GM12878 (cell line): Measurements from ENCODE around the gene ELL. TPM values are rescaled to one million over a fixed set of nuclear protein-coding genes. Genes with fewer than 3 reads are reported as not detected.

Source experiments
- ATAC-seq: fragments of 200-7000 bp; cut with Tn5 transposase; 3 replicates; pipeline ENCODE4 v1.9.1; 2020; ENCODE audit warnings: mild to moderate bottlenecking, moderate library complexity
- BruUV-seq: library from RNA; stranded (reverse); fragments of 400-500 nt; replicated peaks from 2 replicates; lab custom pipeline; 2021; lab: Mats Ljungman, UMichigan
- CTCF ChIA-PET: fragments of 300-600 bp; sonication (Branson Sonifier 250); formaldehyde crosslinking; extraction: SDS; loops from one replicate; lab custom pipeline; 2021; ENCODE audit warnings: inconsistent platforms; lab: Yijun Ruan, JAX
- POLR2A ChIA-PET: fragments of 350-600 bp; formaldehyde crosslinking; extraction: SDS; loops from one replicate; lab custom pipeline; 2021; ENCODE audit warnings: inconsistent platforms; lab: Charles Lee
- RAD21 ChIA-PET: fragments of 300-600 bp; sonication (Branson Sonifier 250); formaldehyde crosslinking; loops from one replicate; lab custom pipeline; 2023; ENCODE audit warnings: antibody characterized with exemption; ENCODE audit not compliant: unreplicated experiment; lab: Charles Lee
- SMC1A ChIA-PET: fragments of 300-600 bp; sonication (Branson Sonifier 250); formaldehyde crosslinking; loops from one replicate; lab custom pipeline; 2023; ENCODE audit not compliant: unreplicated experiment, uncharacterized antibody; lab: Charles Lee
- DNase-seq: peaks from one replicate; pipeline ENCODE4 v3.0.0-alpha.2; 2011; ENCODE audit warnings: low read depth, low spot score
- FAIRE-seq: peaks from 3 replicates; lab custom pipeline; 2011; peaks lifted over from hg19 to GRCh38; lab: Jason Lieb, UNC
- H2AFZ ChIP-seq: 2 replicates; pipeline ENCODE4 v1.6.0; 2011; ENCODE audit warnings: low read depth, low read length, control low read depth; ENCODE audit not compliant: control insufficient read depth
- H3K27ac ChIP-seq: 2 replicates; pipeline ENCODE4 v1.5.1; 2011; ENCODE audit warnings: control low read depth; ENCODE audit not compliant: control insufficient read depth, insufficient read depth
- H3K27me3 ChIP-seq, 2 experiments: replicated peaks in 1 of 2; 2 replicates each; pipeline versions ENCODE4 v1.6.0 to v1.6.1; 2011; ENCODE audit warnings: low read length in 1 of 2; ENCODE audit not compliant: control insufficient read depth in 2 of 2, insufficient read depth in 2 of 2
- H3K36me3 ChIP-seq, 2 experiments: 2 replicates each; pipeline ENCODE4 v1.5.1; 2011; ENCODE audit warnings: low read length in 1 of 2; ENCODE audit not compliant: control insufficient read depth in 2 of 2, insufficient read depth in 2 of 2
- H3K4me1 ChIP-seq: 2 replicates; pipeline ENCODE4 v1.6.1; 2011; ENCODE audit warnings: mild to moderate bottlenecking, low read length, moderate library complexity, mixed read lengths; ENCODE audit not compliant: control insufficient read depth, insufficient read depth
- H3K4me2 ChIP-seq: 2 replicates; pipeline ENCODE4 v1.6.0; 2011; ENCODE audit warnings: control low read depth; ENCODE audit not compliant: control insufficient read depth, insufficient read depth
- H3K4me3 ChIP-seq: fragments of 200-600 bp; sonication (generic); 2 replicates; pipeline ENCODE4 v1.5.1; 2016
- H3K79me2 ChIP-seq: 2 replicates; pipeline ENCODE4 v1.6.0; 2011; ENCODE audit warnings: low read length; ENCODE audit not compliant: control insufficient read depth, insufficient read depth
- H3K9ac ChIP-seq: 2 replicates; pipeline ENCODE4 v1.8.0; 2011; ENCODE audit warnings: low read length, control low read depth, mixed read lengths; ENCODE audit not compliant: control insufficient read depth, insufficient read depth
- H3K9me3 ChIP-seq: replicated peaks from 3 replicates; pipeline ENCODE4 v1.5.1; 2011; ENCODE audit warnings: mild to moderate bottlenecking, low read length; ENCODE audit not compliant: control insufficient read depth, insufficient read depth
- H4K20me1 ChIP-seq: 2 replicates; pipeline ENCODE4 v1.6.0; 2011; ENCODE audit not compliant: control insufficient read depth, insufficient read depth
- CREM ChIP-seq: IDR thresholded peaks from 2 replicates; pipeline ENCODE4 v1.6.1; 2014; ENCODE audit warnings: antibody characterized with exemption, low read depth
- FOXK2 ChIP-seq: fragments of 450-650 bp; IDR thresholded peaks from 2 replicates; pipeline ENCODE4 v1.6.1; 2017; ENCODE audit warnings: mild to moderate bottlenecking, moderate library complexity
- HDGF ChIP-seq: fragments of 450-650 bp; IDR thresholded peaks from 2 replicates; pipeline ENCODE4 v1.6.1; 2016; ENCODE audit warnings: antibody characterized with exemption
- LARP7 ChIP-seq: fragments of 450-650 bp; IDR thresholded peaks from 2 replicates; pipeline ENCODE4 v1.6.1; 2017; ENCODE audit warnings: mild to moderate bottlenecking
- NFYB ChIP-seq: IDR thresholded peaks from 2 replicates; pipeline ENCODE4 v1.6.1; 2011; ENCODE audit warnings: low read depth, mild to moderate bottlenecking, low read length, improper control_type of control experiment, moderate library complexity; ENCODE audit not compliant: insufficient read depth
- NKRF ChIP-seq: fragments of 450-650 bp; conservative IDR thresholded peaks from 2 replicates; pipeline ENCODE4 v1.6.1; 2017; ENCODE audit warnings: mild to moderate bottlenecking, moderate library complexity
- NR2C2 ChIP-seq: IDR thresholded peaks from 2 replicates; pipeline ENCODE4 v1.6.1; 2011; ENCODE audit warnings: borderline replicate concordance, low read depth; ENCODE audit not compliant: control insufficient read depth, insufficient read length
- NR2F1 ChIP-seq: fragments of 450-650 bp; conservative IDR thresholded peaks from 2 replicates; pipeline ENCODE4 v1.6.1; 2017; ENCODE audit warnings: mild to moderate bottlenecking
- PAX5 ChIP-seq: IDR thresholded peaks from 2 replicates; pipeline ENCODE4 v1.6.1; 2011; ENCODE audit warnings: low read depth, low read length, borderline replicate concordance
- POLR2AphosphoS2 ChIP-seq: IDR thresholded peaks from 2 replicates; pipeline ENCODE4 v1.6.1; 2011; ENCODE audit warnings: low read depth, mild to moderate bottlenecking, low read length, improper control_type of control experiment, moderate library complexity
- RBBP5 ChIP-seq: fragments of 200-600 bp; sonication (generic); conservative IDR thresholded peaks from 2 replicates; pipeline ENCODE4 v1.6.1; 2016
- RELA ChIP-seq: fragments of 450-650 bp; IDR thresholded peaks from 2 replicates; pipeline ENCODE4 v1.8.0; 2014; ENCODE audit warnings: borderline replicate concordance; ENCODE audit not compliant: partially characterized antibody
- RUNX3 ChIP-seq: IDR thresholded peaks from 2 replicates; pipeline ENCODE4 v1.6.1; 2012; ENCODE audit warnings: low read length, inconsistent platforms
- SMAD1 ChIP-seq: fragments of 450-650 bp; IDR thresholded peaks from 2 replicates; pipeline ENCODE4 v1.6.1; 2018; ENCODE audit warnings: mild to moderate bottlenecking, low read depth; ENCODE audit not compliant: partially characterized antibody
- STAT1 ChIP-seq: fragments of 450-650 bp; conservative IDR thresholded peaks from 2 replicates; pipeline ENCODE4 v1.6.1; 2014; ENCODE audit warnings: antibody characterized with exemption, mild to moderate bottlenecking
- SUZ12 ChIP-seq: fragments of 200-600 bp; sonication (generic); IDR thresholded peaks from one replicate; pipeline ENCODE4 v1.6.1; 2018; ENCODE audit warnings: antibody characterized with exemption, mild to moderate bottlenecking; ENCODE audit not compliant: unreplicated experiment
- ZNF274 ChIP-seq: IDR thresholded peaks from one replicate; pipeline ENCODE4 v1.8.0; 2011; ENCODE audit not compliant: insufficient read length, insufficient read depth
- WGBS: methylation state at CpG from one replicate; pipeline ENCODE4 v1.1.6; 2016; ENCODE audit warnings: low lambda C conversion rate; ENCODE audit not compliant: insufficient replicate concordance, insufficient coverage; ENCODE audit errors: missing lambda C conversion rate; 5-methylcytosine and 5-hydroxymethylcytosine counted together
- in situ Hi-C: fragments of 300-500 bp; cut with MboI; formaldehyde crosslinking; loops from 9 replicates; pipeline ENCODE4 v1.14.3; 2018; ENCODE audit warnings: mixed read lengths
- intact Hi-C: fragments of 100-400 bp; cut with micrococcal nuclease; formaldehyde crosslinking; loops from one replicate; pipeline ENCODE4 v1.14.2; 2022; ENCODE audit not compliant: unreplicated experiment
- polyA plus RNA-seq, 11 experiments: library from polyadenylated mRNA; depleted of rRNA in 4 of 11; unstranded in 6 of 11; stranded (reverse) in 5 of 11; fragments of >200 nt; fragmentation: Nextera tagmentation in 4 of 11; fragmentation: Illumina TruSeq in 1 of 11; extraction: Ambion mirVana in 4 of 11; extraction: Trizol in 1 of 11; gene quantifications; 1 replicate in 1 of 11; 2 replicates in 10 of 11; pipeline versions ENCODE4 v1.2.1 to v1.2.3, GENCODE V29; 2011 to 2016; ENCODE audit warnings: inconsistent platforms in 2 of 11, missing spikeins in 2 of 11, low read depth in 1 of 11
- total RNA-seq, 4 experiments: library from RNA; depleted of rRNA in 3 of 4; stranded (reverse); fragments of >200 nt in 3 of 4; fragmentation: Illumina TruSeq in 1 of 4; extraction: Trizol in 1 of 4; gene quantifications; 2 replicates each; pipeline versions ENCODE4 v1.2.1 to v1.2.3, GENCODE V29; 2013 to 2021
- TF ChIP-seq, protein P1 (sequence below): IDR thresholded peaks from 2 replicates; pipeline ENCODE4 v1.6.1; 2012; ENCODE audit warnings: low read length, inconsistent platforms

ELL gene
- total and polyA plus RNA-seq, 10 of the 15 experiments (the other 5 are each of a cell fraction or from before 2014, with no cell fraction given): 0.91 to 25.0 (median 9.1) TPM

- TF ChIP-seq NKRF: no peak
- no peak for TF ChIP-seq HDGF
- no peak for TF ChIP-seq RBBP5
- no peak for TF ChIP-seq FOXK2
- TF ChIP-seq CREM: no peak
- TF ChIP-seq ZNF274: no peak
These were observed 18.4 kb downstream of the ELL start (continued) for GRCh38 chr19:18503337-18503970.

- Histone ChIP-seq H4K20me1 (peaks cover 23% of the 10 kb centered on the region), H3K27me3 (no peaks in the 10 kb centered on the region), H3K9ac (no peak overlapping the region), H3K4me2 (no peak overlapping the region), H3K4me1 (peaks cover 46% of the 10 kb centered on the region), H2AFZ (no peak overlapping the region), H3K4me3 (no peak overlapping the region), H3K36me3 (peaks cover 2 to 5% of the 10 kb centered on the region in 2 experiments; a peak in 3 of 4 replicates), H3K79me2 (peaks cover 88% of the 10 kb centered on the region), H3K9me3 (no peaks in the 10 kb centered on the region), H3K27ac (no peak overlapping the region)
- RAD21 ChIA-PET: interaction anchor here (0.6 to 1.1 kb wide), 2 partner anchors 17 to 942 kb away, joined by 3 to 4 read pairs; no protein-coding TSS in a partner anchor
- SMC1A ChIA-PET: no interaction called here
- 73% methylated on average over 17 of the region's 17 CpGs for WGBS
- POLR2A ChIA-PET: interaction anchor here (0.5 kb wide), 1 partner anchor 142 kb away, joined by 3 read pairs; no protein-coding TSS in a partner anchor
- no peak for DNase-seq
- intact Hi-C loops: no loop called here
- no TSS peak for BruUV-seq
- FAIRE-seq: no peak
- in situ Hi-C loops: no loop called here
- ATAC-seq: no peak
- CTCF ChIA-PET: interaction anchor here (1.2 kb wide), 1 partner anchor 17 kb away, joined by 4 read pairs; no protein-coding TSS in a partner anchor
- no peak for TF ChIP-seq RUNX3
- no peak for TF ChIP-seq NR2F1
- TF ChIP-seq, protein P1, sequence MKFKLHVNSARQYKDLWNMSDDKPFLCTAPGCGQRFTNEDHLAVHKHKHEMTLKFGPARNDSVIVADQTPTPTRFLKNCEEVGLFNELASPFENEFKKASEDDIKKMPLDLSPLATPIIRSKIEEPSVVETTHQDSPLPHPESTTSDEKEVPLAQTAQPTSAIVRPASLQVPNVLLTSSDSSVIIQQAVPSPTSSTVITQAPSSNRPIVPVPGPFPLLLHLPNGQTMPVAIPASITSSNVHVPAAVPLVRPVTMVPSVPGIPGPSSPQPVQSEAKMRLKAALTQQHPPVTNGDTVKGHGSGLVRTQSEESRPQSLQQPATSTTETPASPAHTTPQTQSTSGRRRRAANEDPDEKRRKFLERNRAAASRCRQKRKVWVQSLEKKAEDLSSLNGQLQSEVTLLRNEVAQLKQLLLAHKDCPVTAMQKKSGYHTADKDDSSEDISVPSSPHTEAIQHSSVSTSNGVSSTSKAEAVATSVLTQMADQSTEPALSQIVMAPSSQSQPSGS: no peak
- TF ChIP-seq SUZ12: no peak
- no peak for TF ChIP-seq NR2C2
- no peak for TF ChIP-seq STAT1
- no peak for TF ChIP-seq LARP7
- no peak for TF ChIP-seq SMAD1
- no peak for TF ChIP-seq CREM
- no peak for TF ChIP-seq POLR2AphosphoS2
- no peak for TF ChIP-seq RELA
- TF ChIP-seq NFYB: no peak
- no peak for TF ChIP-seq PAX5
These were observed 19.1 kb downstream of the ELL start for GRCh38 chr19:18502638-18503294.
